Retinal pigment epithelial cell (primary cell): Measurements from ENCODE around the gene RELN.

ENCODE experiments used
- DNase-seq: peaks from one replicate; pipeline ENCODE4 v3.0.0-alpha.2; 2010; ENCODE audit warnings: low read depth
- H3K4me3 ChIP-seq: 2 replicates; pipeline ENCODE4 v1.5.1; 2011; ENCODE audit warnings: mild to moderate bottlenecking, low read length, control low read depth, moderate library complexity
- TF ChIP-seq, protein P1 (sequence below): conservative IDR thresholded peaks from 2 replicates; pipeline ENCODE4 v1.5.1; 2011; ENCODE audit warnings: low read depth, low read length, control low read depth, inconsistent platforms

RELN gene

GRCh38 chr7:103686763-103687162, 302.7 kb downstream of the RELN start:
- DNase-seq, result no peak
- H3K4me3 ChIP-seq, result no peak overlapping the region
- TF ChIP-seq, protein P1, sequence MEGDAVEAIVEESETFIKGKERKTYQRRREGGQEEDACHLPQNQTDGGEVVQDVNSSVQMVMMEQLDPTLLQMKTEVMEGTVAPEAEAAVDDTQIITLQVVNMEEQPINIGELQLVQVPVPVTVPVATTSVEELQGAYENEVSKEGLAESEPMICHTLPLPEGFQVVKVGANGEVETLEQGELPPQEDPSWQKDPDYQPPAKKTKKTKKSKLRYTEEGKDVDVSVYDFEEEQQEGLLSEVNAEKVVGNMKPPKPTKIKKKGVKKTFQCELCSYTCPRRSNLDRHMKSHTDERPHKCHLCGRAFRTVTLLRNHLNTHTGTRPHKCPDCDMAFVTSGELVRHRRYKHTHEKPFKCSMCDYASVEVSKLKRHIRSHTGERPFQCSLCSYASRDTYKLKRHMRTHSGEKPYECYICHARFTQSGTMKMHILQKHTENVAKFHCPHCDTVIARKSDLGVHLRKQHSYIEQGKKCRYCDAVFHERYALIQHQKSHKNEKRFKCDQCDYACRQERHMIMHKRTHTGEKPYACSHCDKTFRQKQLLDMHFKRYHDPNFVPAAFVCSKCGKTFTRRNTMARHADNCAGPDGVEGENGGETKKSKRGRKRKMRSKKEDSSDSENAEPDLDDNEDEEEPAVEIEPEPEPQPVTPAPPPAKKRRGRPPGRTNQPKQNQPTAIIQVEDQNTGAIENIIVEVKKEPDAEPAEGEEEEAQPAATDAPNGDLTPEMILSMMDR, result no peak

DNA sequence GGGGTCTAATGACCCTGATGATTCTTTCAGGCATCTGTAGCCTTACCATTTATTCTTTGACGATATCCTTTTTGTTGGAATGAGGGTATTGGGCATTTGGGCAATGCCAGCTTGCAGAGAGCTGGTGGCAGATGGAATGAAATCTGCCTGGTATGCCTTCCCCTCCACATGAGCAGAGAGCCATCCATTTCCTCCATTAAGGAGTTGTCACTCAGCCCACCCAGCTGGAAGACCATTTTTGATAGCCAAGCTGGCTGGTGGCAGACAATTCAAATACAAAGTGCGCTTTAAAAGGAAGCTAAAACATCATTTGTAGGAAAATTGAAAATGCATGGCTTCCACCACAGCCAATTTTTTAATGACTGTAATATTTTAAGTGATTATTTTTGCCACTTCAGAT, 303.4 kb downstream of the RELN start:
- DNase-seq, result no peak
- TF ChIP-seq, protein P1, result no peak
- H3K4me3 ChIP-seq, result no peak overlapping the region

DNA sequence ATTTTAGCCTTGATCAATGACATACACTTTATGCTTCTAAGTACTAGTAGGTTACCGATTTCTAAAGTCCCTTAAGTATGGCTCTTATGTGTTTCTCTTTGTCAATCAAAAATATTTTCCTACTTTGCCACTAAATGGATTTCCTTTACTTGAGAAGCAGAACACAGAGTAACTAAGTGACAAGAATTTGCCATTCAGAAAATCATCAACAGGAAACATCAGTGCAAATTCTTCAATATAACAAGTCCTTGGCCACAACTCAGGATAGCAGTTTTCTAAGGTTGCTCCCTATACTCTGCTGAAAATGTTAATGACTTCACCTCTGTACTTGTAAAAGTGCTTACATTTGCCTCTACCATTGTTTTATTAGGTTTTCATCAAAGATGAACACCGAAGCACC, 303.8 kb downstream of the RELN start:
- DNase-seq, result no peak
- no peak overlapping the region for H3K4me3 ChIP-seq
- TF ChIP-seq, protein P1, result no peak

DNA sequence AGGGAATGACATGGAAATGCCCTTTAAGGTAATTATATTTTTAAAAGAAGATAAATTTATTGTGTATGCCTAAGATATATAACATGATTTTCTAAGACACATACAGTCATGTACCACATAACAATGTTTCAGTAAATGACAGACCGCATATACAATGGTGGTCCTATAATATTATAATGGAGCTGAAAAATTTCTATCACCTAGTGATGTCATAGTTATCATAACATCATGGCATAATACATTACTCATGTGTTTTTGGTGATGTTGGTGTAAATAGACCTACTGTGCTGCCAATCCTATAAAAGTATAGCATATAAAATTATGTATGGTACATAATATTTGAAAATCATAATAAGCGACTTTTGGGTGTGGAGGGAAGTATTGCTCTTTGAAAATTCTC, 306.1 kb downstream of the RELN start:
- TF ChIP-seq, protein P1, result no peak
- no peak overlapping the region for H3K4me3 ChIP-seq
- no peak for DNase-seq

- TF ChIP-seq, protein P1, result no peak
- H3K4me3 ChIP-seq, result no peak overlapping the region
- no peak for DNase-seq
Observed at GRCh38 chr7:103680161-103681144, 309.0 kb downstream of the RELN start.

DNA sequence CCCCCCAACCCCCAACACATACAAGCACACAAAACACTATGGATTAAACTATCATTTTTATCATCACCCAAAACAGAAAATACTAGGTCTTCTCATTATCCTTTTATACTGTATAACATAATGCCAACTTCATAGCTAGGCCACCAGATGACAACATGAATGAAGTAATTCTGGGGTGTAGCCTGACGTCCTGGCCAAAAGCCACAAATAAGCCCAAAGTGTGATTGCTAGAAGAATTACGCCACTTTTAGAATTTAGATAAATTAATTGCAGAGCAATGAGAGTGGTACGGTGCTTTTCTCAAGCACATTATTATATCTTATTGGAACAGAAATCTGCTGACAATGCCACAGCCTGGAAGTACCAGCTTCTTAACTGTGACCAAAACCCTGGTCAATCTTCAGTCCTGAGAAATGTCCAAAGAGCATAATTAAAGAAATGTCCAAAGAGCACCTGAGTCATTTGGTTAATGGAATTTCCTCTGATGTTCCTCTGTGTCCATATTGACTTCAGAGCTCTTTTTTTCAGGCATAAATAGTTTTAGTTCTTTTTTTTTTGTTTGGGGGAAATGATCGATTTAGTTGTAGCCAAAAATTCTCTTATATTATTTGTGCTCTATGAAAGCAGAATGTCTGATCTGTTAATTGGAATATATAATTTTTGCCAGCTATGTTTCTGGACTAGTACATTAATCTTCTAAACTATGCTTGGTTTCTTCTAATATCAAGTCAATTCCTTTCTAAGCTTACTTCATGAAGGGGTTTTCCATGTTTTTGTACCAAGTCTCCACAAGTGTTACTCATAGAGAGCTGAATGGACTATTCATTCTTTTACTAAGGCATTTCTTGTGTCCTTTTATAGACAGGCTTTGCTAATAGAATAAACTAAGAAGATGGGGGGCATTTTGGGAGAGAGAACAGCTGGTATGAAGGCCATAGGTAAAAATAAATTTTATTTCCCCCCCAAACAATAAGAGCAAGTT, 310.0 kb downstream of the RELN start:
- H3K4me3 ChIP-seq, result no peak overlapping the region
- DNase-seq, result peak; percentile 52
- TF ChIP-seq, protein P1, result no peak
